NCI-H446 treated with DMSO at 0.1 percent for 48 hours (cell line): ENCODE data around the gene NCSTN.

Experiments
- DNase-seq: peaks from one replicate; lab custom pipeline; 2025; lab: John Stamatoyannopoulos, UW

The NCSTN gene

DNA sequence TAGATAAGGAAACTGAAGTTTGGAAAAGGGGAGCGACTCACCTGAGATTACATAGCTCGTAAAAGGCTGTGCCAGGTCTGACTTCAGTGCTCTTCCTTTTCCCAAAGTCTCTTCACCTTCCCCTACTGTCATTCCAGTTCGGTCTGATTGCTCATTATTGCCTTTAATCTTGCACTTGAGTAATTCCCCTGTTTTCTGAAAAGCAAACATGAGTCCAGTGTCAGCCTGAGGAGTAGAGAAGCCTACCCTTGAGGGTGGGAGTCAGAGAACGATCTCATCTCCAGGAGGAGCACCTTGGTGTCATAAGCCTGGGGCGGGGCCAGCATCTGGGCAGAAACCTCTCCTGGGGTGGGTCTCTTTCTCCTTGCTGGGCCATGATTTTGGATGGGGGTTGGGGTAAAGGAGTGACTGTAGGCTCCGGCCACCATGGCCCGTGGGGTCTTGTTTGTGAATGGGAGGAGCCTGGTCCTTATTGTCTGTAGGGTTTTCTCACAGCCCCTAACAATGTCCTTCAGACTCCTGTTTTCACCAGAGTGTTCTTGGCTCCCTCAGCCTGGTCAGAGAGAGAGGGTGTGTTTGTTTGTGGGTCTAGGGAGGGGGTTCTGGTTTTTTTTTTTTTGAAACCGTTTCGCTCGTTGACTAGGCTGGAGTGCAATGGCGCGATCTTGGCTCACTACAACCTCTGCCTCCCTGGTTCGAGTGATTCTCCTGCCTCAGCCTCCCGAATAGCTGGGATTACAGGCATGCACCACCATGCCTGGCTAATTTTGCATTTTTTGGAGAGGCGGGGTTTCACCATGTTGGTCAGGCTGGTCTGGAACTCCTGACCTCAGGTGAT lies 63.2 kb downstream of the NCSTN start:
- DNase-seq = no peak

DNA sequence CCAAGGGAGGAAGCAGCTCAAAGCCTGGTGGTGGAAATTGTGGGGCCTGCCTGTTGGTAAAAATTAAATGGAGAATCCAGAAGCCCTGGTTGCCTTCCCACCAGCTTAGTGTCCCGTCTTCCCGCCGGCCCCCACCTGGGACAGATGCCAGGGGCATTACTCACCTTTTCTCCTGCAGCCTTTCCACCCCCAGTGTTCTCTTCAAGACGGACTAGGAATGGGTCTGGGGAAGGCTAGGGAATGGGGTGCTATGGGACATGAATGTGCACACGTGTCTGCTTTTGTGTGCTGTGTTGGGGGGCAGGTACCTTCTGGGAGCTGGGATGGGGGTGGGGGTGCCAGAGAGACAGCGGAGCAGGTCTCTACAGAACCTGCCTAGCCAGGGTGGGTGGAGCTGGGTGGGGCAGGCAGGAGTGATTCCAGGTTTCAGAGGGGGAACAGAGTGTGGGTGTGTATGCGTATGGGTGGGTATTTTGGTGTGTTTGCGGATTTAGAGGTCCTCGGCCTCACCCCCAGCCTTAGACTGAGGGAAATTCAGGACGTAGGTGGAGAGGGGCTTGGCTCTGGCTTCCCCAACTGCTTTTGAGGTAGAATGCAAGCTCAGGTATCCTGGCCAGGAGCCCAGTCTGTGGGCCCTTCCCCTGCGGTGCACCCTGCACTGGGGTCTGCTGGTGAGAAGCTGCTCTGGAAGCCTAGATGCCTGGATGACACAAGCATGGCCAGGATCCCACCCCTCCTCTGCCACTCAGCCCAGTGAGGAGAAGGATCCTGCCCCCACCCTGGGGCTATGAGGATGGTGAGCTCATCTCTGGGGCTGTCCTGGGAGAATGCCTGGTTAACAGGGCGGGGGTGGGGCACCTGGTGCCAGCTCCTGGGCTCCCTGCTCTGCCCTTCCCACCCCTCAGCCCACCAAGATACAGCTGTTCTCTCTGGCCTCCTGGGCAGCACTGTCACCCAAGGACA lies 64.9 kb downstream of the NCSTN start:
- DNase-seq = no peak
